ENCODE measurements around the gene GLCCI1.
"Not testable (repeated sequence)": the region's sequence is repeated elsewhere in the genome, so short reads cannot be mapped to it uniquely, and the experiment has no call there.

The GLCCI1 gene

DNA sequence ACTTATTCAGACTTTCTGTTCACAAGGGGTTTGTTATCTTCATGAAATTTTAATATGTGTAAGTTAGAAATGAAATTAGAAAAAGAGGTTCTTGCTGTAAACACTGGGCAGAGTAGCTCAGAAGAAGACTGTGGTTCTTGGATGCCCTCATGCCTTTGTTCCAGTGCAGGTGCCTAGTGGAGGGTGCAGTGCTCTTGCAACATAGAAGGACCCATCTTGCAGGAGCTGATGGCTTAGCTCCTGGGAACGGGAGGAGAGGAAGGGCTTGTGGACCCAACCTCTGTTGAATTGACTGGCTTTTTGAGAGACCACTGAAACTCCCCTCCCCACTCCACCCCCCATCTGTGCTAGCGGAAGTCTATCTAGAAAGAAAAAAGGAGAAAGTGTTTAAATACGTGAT lies 116.8 kb downstream of the GLCCI1 start:
- TF ChIP-seq, protein P1, sequence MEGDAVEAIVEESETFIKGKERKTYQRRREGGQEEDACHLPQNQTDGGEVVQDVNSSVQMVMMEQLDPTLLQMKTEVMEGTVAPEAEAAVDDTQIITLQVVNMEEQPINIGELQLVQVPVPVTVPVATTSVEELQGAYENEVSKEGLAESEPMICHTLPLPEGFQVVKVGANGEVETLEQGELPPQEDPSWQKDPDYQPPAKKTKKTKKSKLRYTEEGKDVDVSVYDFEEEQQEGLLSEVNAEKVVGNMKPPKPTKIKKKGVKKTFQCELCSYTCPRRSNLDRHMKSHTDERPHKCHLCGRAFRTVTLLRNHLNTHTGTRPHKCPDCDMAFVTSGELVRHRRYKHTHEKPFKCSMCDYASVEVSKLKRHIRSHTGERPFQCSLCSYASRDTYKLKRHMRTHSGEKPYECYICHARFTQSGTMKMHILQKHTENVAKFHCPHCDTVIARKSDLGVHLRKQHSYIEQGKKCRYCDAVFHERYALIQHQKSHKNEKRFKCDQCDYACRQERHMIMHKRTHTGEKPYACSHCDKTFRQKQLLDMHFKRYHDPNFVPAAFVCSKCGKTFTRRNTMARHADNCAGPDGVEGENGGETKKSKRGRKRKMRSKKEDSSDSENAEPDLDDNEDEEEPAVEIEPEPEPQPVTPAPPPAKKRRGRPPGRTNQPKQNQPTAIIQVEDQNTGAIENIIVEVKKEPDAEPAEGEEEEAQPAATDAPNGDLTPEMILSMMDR (IDR thresholded peaks at IDR 0.05) = no peak
- H3K27ac ChIP-seq = no peak overlapping the region
- no peak overlapping the region for H3K4me3 ChIP-seq
- no peak for DNase-seq (ENCODE audit: low spot score)

DNA sequence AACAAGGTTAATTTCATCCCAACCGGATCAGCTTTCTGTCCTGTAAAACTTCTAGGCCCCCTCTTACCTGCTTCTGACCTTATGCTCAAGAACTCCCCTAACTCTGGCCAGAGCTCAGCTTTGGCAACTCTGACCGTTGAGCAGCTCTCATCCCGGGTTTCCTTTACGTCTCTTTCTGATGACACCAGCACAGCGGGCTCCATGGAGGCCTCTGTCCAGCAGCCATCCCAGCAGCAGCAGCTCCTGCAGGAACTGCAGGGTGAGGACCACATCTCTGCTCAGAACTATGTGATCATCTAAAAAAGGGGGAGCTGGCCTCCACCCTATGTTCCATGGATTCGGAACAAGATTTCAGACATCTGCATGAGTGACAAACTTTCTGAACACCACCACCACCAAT lies 117.6 kb downstream of the GLCCI1 start:
- Histone ChIP-seq H3K4me3 (no peak overlapping the region), H3K27ac (no peak overlapping the region)
- DNase-seq (ENCODE audit: low spot score) = no peak
- TF ChIP-seq, protein P1 (IDR thresholded peaks at IDR 0.05) = no peak

DNA sequence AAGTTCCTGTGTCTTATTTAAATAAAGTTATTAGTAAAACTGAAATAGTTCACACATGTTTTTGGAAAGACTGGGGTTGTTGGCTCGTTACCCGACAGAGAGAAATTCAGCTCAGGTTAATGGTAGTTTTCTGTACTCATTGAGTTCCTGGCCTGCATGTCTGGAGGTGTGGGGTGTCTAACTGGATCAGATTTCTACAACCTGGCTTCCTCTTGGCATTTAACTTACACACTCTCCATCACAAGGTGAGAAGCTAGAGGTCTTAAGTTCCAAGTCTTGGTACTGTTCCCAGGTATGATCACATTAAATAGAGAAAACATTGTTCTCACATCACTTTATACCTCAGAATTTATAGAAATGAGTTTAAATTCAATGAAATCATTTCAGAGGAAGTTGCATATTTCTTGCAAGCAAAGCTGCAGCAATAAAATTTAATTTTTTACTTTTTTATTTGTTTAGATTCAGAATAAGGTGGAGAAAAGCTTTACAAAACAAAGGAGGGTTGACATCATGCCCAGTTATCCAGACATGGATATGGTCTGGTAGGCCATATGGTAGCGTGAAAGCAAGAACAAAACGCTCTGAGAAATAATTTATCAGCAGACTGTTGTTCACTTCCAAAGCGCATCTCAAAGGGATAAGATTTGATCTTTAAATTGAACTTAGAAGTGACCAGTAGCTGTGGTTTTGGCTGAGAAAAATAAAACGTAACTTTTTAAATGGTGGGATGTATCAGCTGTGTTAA lies 120.6 kb downstream of the GLCCI1 start:
- no peak for DNase-seq (ENCODE audit: low spot score)
- H3K4me3 ChIP-seq = no peak overlapping the region
- H3K27ac ChIP-seq = no peak overlapping the region
- TF ChIP-seq, protein P1 (IDR thresholded peaks at IDR 0.05) = no peak

DNA sequence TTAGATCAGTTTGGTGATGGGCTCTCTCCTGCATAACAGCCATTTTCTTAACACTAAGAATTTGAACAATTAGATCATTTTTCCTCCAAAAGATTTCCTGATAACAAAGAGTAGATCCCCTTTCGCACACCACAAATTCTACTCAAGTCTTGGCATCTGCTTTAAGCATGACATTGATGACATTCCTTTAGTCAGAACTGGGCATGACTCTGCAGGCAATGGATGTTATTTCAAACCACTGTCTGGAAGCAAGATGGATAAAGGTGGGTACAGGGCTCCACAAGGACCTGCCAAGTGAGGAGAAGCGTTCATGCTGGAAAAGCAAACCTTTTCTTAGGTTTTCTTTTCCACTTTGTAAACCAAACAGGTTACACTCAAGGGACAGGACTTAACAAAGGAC lies 123.5 kb downstream of the GLCCI1 start:
- no peak overlapping the region for H3K27ac ChIP-seq

DNA sequence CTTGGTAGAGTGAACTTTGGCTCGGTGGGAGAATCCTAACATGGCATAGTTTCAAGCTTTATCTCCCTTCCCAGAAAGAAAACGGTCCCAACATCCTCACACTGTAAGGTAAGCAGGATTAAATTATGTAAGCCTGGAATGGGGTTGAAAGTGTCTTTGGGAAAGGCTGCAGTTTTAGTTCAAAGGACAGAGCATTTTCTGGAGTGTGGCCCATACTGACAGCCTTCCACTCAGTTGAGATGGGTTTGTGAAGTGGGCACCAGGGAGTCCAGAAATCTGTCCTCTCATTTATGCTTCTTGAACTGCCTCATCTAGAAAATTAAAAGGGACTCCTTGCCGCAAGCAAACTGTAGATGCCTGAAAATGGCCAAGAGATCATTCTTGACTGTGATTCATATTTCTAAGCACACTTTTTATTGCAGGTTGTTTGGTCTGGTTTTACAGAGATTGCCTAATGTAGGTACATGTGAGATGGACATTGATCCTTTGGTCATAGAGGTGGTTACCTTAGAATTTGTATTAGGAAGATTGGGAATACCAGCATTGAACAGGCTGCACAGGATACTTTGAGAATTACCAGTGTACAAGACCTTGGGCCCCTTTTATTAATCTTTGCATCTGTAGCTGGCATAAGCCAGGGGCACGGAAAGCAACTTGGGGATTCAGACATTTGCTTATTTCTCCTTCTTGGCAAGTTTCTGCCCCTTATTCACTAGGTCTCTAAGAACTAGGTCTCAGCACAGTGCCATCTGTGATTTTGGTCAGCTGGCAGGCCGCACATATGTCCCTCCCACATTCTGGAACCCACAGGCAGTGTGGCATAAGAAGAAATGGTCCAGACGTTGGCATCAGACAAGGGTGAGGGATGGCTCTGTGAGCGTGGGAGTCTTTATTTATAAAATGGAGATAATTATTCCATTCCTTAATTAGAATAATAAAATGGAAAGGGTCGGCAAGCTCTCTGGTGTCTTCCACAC lies 125.9 kb downstream of the GLCCI1 start:
- DNase-seq (ENCODE audit: low spot score) = no peak
- TF ChIP-seq, protein P1 (IDR thresholded peaks at IDR 0.05) = no peak
- no peak overlapping the region for H3K27ac ChIP-seq
- no peak overlapping the region for H3K4me3 ChIP-seq

More for the DNA sequence above, 123.5 kb downstream of the GLCCI1 start:
- TF ChIP-seq, protein P1 (IDR thresholded peaks at IDR 0.05) = no peak
- H3K4me3 ChIP-seq = no peak overlapping the region
- no peak for DNase-seq (ENCODE audit: low spot score)

DNA sequence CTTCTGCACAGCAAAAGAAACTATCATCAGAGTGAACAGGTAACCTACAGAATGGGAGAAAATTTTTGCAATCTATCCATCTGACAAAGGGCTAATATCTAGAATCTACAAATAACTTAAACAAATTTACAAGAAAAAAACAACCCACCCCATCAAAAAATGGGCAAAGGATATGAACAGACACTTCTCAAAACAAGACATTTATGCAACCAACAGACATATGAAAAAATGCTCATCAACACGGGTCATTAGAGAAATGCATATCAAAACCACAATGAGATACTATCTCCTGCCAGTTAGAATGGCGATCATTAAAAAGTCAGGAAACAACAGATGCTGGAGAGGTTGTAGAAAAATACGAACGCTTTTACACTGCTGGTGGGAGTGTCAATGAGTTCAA lies 132.7 kb downstream of the GLCCI1 start:
- DNase-seq (ENCODE audit: low spot score); H3K4me3 ChIP-seq; H3K27ac ChIP-seq: not testable (repeated sequence)

DNA sequence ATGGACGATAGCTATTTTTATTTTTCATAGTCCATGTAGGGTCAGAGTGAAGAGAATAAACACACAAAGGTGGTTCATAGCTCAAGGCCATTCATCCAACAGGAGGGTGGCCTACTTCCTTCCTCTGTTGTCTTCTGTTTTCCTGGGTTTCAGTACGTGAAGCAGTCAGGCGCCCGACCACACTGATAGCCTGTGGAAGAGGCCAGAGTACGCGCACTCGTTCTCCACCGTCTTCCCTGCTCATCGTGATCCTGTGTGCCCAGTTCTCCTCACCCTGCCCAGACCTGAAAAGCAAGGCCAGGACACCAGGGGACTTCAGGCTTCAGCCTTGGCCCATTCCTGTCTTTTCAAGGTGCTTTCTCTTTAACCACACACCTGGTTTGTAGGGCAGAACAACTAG lies 134.7 kb downstream of the GLCCI1 start:
- Histone ChIP-seq H3K4me3 (no peak overlapping the region), H3K27ac (no peak overlapping the region)
- DNase-seq (ENCODE audit: low spot score) = no peak
- TF ChIP-seq, protein P1 (IDR thresholded peaks at IDR 0.05) = no peak

All from coronary artery (tissue), 2 donors.